ENCODE results near the gene SLC23A2.
"Not testable (repeated sequence)": the region's sequence is repeated elsewhere in the genome, so short reads cannot be mapped to it uniquely, and the experiment has no call there.

Gene SLC23A2

GRCh38 chr20:4871486-4871885 is 129.8 kb downstream of the SLC23A2 start:
- no peak for DNase-seq

GRCh38 chr20:4870906-4871305 is 130.4 kb downstream of the SLC23A2 start:
- DNase-seq, result no peak

DNA sequence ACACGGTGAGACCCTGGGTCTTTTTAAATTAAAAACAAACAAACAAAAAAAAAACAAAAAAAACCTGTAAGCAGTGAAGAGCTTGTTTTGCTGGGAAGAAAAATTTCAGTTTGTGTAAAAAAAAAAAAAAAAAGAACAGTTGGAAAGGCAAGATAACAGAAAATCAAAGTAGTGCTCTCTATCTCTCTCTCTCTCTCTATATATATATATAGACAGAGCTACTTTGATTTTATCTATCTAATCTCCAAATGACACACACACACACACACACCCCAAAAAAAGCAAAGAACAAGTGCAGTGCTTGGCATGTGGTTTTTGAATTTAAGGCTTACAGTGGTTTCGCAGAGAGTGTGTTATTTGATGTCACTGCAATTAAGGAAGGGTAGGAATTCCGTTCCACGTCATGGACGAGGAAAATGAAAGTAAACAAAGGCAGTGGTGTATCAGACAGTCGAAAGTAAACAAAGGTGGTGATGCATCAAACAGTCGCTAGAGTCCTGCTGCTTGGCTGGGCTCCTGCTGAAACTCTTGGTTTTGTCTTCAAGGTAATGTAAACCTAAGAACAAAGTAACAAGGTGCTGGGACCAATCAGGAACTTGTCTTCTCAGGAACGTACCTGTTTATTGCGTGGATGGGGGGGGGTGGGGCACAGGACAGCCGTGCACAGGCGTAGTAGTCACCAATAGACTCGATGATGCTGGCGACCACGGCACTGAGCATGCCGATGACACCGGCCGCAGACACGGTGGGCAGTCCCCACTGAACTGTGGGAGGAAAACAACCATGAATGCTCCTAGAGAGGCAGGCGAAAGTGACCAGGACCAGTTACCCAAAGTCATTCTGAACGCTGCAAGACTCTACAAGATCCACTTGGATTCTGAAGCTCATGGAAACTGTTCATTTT is 131.8 kb downstream of the SLC23A2 start:
- DNase-seq, result no peak

DNA sequence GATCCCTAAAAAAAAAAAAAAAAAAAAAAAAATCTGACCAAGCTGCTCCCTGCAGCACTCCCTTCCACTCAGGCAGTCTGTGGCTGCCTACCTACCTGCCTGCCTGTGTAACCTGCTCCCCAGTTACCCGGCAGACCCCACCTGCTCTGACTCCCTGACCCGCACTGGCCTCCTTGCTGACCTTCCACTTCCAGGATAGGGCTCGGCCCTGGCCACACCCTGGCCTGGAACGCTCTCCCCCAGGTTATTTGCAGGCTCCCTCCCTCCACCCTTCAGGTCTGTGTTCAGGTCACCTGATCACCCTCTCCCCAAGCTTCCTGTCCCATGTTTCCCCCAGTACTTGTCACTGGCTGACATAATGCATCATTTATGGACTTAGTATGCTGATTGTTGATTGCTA is 134.3 kb downstream of the SLC23A2 start:
- no peak for DNase-seq

DNA sequence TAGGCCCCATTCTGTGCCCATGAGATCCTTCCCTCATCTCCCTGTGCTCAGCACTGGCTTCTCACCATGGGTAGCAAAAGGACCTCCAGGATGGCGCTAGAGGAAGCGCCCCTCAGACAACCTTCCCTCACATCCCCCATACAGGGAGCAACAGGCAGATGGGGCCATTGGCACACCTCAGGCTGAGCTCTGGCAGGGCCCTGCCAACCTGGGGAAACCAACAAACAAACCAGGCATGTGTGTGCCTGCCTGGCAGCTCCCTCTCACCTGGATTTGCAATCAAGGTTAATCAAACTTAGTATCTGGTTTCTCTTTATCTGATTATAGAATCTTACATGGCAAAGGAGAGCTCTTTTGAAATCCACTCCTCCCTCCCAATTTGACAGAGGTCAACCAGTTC is 134.9 kb downstream of the SLC23A2 start:
- no peak for DNase-seq

DNA sequence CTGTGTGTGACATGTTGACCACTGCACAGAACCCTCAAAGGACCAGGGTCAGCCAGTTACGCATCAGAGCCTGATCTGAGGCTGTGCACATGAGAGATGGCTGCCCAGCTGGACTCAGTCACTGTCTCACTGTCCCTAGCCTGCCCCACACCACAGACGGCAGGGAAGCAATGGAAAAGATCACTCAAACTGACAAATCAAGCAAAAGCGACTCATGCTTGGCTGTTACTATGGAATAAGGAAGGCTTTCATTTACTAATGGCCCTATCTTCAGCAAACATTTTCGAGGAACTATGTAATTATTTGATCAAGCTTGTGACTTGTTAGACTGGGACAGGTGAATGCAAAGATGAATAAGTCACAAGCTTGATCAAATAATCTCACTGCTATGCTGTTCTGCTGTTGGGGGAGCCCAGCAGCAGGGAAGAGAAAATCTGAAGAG is 137.0 kb downstream of the SLC23A2 start:
- no peak for DNase-seq

GRCh38 chr20:4862661-4863060 is 138.6 kb downstream of the SLC23A2 start:
- DNase-seq, result no peak

DNA sequence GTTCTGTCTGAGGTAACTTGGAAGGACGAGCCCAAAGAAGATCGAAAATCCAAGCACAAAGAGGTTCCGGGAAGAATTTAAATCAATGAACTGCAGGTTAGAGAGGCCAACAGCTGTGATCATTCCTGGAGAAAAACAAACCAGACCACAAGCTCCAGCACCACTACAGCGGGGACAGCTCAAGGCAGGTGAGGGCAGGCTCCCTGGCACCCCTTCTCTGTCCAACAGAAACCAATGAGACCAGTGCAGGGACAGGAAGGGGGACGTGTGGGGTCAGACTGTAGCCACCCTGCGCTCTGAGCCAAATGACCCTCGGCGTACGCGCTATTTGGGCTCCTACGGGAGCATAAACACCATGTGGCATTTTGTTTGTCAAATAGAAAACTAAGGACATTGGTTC is 139.3 kb downstream of the SLC23A2 start:
- no peak for DNase-seq

DNA sequence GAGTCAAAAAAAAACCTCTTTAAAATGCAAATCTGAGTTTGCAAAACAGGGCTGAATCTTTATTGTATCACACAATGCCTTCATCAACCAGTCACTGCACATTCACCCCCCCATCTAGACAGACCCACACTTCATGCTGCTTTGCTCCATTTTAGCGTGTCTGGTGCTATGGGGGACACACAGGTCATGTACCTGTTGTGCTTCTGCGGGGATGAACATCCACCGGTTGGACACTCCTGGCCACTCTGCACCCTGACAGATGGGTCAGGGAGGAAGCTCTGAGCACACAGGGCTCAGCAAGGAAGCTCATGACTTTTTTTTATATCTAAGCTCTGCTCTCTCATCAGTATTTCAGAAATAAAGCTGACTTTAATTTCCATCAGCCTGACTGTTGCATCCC is 143.3 kb downstream of the SLC23A2 start:
- DNase-seq, result no peak

DNA sequence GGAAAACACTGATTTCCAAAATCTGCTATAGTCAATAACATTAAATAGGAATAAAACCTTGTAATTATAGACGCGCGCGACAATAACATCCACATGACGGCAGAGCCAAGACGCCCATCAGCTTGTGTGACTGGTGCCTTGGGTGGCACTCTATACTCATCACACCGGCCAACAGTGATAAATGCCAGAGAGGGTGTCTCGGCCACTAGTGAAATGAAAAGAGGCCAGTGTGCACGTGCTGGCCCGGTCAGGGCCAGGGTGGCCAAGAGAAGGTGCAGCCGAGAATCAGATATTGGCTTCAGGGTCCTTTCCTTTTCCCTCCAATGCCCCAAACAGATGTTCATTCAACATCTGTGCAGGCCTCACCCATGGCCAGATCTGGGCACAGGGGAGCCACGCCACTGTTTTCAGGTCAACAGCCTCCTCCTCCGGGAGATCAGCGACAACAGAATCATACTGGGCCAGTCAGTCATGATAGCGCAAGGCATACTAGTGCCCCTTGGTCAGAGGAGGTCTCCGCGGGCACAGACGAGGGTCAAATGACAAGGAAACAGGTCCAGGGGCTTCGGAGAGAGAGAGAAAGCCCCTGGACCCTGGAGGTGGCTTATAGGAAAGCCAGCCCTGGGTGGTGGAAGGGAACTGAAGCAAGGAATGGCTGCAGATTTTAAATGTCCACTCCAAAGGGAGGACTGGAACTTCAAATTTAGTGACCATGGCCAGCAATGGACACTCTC is 145.1 kb downstream of the SLC23A2 start:
- DNase-seq, result no peak

GRCh38 chr20:4855555-4855954 is 145.8 kb downstream of the SLC23A2 start:
- DNase-seq, result no peak

- no peak for DNase-seq
Measured at GRCh38 chr20:4855097-4855496, 146.2 kb downstream of the SLC23A2 start.

GRCh38 chr20:4854561-4854901 is 146.8 kb downstream of the SLC23A2 start:
- no peak for DNase-seq

DNA sequence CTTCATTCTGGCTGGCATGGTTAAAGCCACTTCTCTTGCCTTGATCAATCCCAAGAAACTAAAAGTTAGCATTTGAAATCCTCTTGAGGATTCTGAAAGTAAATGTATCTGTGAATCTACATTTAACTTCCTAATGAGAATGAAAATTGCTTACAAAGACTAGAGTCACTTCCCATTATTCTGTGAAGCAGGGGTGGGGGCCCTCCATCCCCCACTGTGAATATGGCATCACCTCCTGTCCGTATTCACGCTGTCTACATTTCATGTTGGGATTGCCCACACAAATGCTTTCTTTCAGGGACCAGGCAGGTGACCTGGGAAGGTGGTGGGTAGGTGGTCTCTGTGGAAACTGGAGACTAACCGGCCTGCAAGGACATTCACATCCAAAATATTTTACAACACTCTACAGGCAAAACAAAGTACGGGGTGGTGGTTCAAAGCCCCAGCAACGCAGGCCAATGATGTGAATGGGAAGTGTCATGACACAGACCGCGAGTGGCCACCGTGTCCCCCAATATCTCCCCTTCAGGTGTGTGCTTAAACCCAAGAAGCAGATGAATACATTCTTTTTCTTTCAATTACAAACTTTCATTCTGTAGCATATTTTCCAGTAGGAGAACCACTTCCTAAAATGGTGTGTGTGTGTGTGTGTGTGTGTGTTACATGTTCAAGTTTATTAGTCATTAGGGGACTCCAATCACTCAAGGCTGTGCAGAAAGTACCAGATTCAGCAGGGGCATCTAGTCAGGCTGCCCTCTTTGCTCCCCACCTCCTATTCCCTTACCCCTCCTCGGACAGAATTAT is 147.4 kb downstream of the SLC23A2 start:
- no peak for DNase-seq

- DNase-seq, result no peak
Measured at GRCh38 chr20:4853004-4853403, 148.3 kb downstream of the SLC23A2 start.

DNA sequence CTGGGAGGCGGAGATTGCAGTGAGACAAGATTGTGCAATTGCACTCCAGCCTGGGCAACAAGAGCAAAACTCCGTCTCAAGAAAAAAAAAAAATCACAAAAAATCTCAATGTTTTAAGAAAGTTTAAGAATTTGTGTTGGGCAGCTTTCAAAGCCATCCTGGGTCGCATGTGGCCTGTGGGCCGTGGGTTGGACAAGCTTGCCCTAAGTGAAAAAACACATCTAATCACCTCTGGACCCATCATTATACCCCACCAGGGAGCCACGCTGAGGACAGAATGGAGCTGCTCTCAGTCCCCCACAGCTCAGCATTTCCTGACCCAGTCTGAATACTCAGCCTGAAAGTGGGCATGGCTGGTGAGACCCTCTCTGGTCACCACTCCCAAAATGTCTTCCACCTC is 150.3 kb downstream of the SLC23A2 start:
- no peak for DNase-seq

DNA sequence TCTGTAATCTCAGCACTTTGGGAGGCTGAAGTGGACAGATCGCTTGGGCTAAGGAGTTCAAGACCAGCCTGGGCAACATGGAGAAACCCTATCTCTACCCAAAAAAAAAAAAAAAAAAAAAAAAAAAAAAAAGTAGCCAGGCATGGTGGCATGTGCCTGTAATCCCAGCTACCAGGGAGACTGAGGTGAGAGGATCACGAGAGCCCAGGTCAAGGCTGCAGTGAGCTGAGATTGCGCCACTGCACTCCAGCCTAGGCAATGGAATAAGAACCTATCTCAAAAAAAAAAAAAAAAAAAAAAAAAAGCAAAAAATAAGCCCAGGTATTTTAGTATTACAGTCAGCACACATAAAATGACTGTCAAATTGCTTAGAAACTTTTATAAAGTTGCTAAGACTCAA is 152.5 kb downstream of the SLC23A2 start:
- not testable (repeated sequence) for DNase-seq

GRCh38 chr20:4848041-4848440 is 153.3 kb downstream of the SLC23A2 start:
- no peak for DNase-seq

GRCh38 chr20:4846821-4847220 is 154.5 kb downstream of the SLC23A2 start:
- no peak for DNase-seq

GRCh38 chr20:4844751-4845465 is 156.4 kb downstream of the SLC23A2 start:
- DNase-seq, result no peak

DNA sequence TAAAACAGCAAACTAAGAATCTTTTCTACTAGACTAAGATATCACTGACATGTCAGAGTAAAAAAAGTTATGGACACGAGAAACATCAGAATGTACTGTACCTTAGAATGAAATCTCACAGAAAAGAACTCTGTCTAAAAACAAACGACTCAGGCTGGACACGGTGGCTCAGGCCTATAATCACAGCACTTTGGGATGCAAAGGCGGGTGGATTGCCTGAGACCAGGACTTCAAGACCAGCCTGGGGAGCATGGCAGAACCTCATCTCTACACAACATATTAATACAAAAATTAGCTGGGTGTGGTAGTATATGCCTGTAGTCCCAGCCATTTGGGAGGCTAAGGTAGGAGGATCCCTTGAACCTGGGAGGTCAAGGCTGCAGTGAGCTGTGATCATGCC is 157.0 kb downstream of the SLC23A2 start:
- no peak for DNase-seq

- no peak for DNase-seq
Measured at GRCh38 chr20:4840801-4841200, 160.5 kb downstream of the SLC23A2 start.

DNA sequence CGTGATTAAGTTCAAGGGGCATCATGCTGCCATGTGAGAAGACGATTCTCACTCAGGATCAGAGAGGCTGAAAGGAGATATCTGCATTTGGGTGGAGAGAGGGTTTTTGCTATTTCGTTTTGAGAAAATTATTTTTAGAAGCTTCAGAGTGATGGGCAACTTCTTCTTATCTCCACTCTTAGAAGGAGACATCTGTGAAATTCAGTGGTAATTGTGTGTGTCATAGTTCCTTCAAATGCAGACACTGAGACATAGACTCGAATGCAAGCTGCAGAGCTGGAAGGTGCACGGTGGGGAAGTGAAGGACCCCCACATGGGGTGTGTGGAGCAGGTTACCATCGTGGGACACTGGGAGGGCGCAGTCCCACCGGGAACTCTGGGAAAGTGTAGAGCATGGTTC is 162.8 kb downstream of the SLC23A2 start:
- no peak for DNase-seq
